Colonic mucosa (tissue), 4 donors: Measurements from ENCODE around the gene RNF166. TPM values are rescaled to one million over a fixed set of nuclear protein-coding genes. Genes with fewer than 3 reads are reported as not detected.

Source experiments
- DNase-seq: peaks from one replicate; pipeline ENCODE4 v3.0.0-alpha.2; 2020
- H3K27ac ChIP-seq: fragments of 200-600 bp; one replicate; pipeline ENCODE4 v1.8.0; 2021
- H3K27me3 ChIP-seq: fragments of 200-600 bp; one replicate; pipeline ENCODE4 v1.8.0; 2021
- H3K36me3 ChIP-seq: fragments of 200-600 bp; one replicate; pipeline ENCODE4 v1.8.0; 2021
- H3K4me1 ChIP-seq: fragments of 200-600 bp; one replicate; pipeline ENCODE4 v1.8.0; 2021; ENCODE audit warnings: mild to moderate bottlenecking
- H3K4me3 ChIP-seq: fragments of 200-600 bp; one replicate; pipeline ENCODE4 v1.8.0; 2021
- H3K9ac ChIP-seq, 2 donors: one replicate each; pipeline ENCODE4 v1.7.0; 2013; ENCODE audit warnings: control low read depth in 2 of 2, low read depth in 2 of 2, low read length in 2 of 2
- H3K9me3 ChIP-seq: fragments of 200-600 bp; one replicate; pipeline ENCODE4 v1.8.0; 2021
- intact Hi-C: fragments of 100-400 bp; cut with DNase I; formaldehyde crosslinking; loops from one replicate; pipeline ENCODE4 v1.14.1; 2022
- total RNA-seq, 2 donors: library from RNA; stranded (reverse); fragmentation: NEBNext Ultra II Directional in 1 of 2; extraction: Animal tissue kit (Norgen Biotek cat#: 25700) in 1 of 2; gene quantifications; one replicate each; pipeline ENCODE4 v1.2.1, GENCODE V29; 2021
- TF ChIP-seq, protein P1 (sequence below): fragments of 200-600 bp; IDR thresholded peaks from one replicate; pipeline ENCODE4 v1.8.0; 2022; ENCODE audit warnings: antibody characterized with exemption, mild to moderate bottlenecking
- donor health status: healthy.
- donor health status: DM: no; HTN: no; CAD: no.
- donor health status: DM: no; HTN: no; CAD: no.

The RNF166 gene
- total RNA-seq, 2 donors from 2014 or later: 9.2 to 9.3 TPM

DNA sequence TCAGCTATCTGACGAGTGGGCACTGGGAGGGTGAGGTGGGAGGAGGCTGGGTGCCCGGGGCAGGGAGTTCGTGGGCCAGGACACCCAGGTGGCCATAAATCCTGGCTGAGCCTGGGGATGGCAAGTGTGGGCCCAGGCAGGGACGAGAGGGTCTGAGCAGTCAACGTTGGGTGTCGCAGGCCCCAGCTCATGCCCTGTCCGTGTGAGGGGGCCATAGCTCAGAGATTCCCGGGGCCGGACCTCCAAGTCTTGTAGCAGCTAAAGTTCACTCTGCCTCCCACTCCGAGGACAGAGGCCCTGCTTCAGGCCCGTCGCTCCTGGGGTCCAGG lies 34.5 kb upstream of the RNF166 start:
- Histone ChIP-seq H3K9ac (no peak overlapping the region), H3K36me3 (no peaks in the 10 kb centered on the region), H3K27ac (no peak overlapping the region), H3K27me3 (no peaks in the 10 kb centered on the region), H3K9me3 (no peaks in the 10 kb centered on the region), H3K4me1 (peaks cover 9% of the 10 kb centered on the region), H3K4me3 (no peak overlapping the region)
- no peak for DNase-seq
- TF ChIP-seq, protein P1, sequence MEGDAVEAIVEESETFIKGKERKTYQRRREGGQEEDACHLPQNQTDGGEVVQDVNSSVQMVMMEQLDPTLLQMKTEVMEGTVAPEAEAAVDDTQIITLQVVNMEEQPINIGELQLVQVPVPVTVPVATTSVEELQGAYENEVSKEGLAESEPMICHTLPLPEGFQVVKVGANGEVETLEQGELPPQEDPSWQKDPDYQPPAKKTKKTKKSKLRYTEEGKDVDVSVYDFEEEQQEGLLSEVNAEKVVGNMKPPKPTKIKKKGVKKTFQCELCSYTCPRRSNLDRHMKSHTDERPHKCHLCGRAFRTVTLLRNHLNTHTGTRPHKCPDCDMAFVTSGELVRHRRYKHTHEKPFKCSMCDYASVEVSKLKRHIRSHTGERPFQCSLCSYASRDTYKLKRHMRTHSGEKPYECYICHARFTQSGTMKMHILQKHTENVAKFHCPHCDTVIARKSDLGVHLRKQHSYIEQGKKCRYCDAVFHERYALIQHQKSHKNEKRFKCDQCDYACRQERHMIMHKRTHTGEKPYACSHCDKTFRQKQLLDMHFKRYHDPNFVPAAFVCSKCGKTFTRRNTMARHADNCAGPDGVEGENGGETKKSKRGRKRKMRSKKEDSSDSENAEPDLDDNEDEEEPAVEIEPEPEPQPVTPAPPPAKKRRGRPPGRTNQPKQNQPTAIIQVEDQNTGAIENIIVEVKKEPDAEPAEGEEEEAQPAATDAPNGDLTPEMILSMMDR: no peak
- intact Hi-C loops: loop anchor here (10.0 kb wide), 1 partner anchor 424 kb away; no protein-coding TSS in a partner anchor

DNA sequence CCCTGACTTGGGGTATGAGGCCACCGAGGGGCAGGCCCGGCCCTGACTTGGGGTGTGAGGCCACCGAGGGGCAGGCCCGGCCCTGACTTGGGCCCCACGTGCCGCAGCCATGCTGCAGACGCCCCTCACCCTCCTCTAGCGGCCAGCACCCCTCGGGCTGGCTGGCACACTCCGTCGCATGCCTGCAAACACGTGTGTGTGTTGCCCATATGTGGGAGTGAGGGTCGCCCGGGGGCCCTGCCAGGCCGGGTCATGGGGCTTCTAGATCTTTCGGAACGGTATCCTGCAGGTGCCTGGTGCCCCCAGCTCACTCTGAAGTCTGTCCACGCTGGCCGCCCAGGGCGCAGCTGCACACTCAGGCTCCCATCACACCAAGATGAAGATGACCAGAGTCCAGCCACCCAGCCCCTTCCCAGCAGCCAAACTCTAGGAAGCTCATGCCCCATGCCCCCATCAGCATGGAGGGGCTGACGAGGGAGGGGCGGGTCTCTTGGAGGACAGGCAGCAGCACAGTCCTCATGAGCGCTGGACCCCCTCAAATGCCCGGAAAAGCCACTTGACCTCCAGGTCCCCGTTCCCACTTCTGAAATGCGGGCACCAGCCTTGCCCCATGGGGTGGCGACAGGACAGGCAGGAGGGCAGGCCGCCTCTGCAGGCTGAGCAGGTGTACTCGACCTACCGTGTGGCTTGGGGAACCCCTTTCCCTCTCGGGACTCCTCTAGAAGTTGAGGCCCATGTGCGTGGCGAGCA lies 33.9 kb upstream of the RNF166 start:
- no peak for DNase-seq
- intact Hi-C loops: loop anchor here (2.0 to 10.0 kb wide), 2 partner anchors 45 to 425 kb away; partner anchors contain the start of gene PIEZO1

DNA sequence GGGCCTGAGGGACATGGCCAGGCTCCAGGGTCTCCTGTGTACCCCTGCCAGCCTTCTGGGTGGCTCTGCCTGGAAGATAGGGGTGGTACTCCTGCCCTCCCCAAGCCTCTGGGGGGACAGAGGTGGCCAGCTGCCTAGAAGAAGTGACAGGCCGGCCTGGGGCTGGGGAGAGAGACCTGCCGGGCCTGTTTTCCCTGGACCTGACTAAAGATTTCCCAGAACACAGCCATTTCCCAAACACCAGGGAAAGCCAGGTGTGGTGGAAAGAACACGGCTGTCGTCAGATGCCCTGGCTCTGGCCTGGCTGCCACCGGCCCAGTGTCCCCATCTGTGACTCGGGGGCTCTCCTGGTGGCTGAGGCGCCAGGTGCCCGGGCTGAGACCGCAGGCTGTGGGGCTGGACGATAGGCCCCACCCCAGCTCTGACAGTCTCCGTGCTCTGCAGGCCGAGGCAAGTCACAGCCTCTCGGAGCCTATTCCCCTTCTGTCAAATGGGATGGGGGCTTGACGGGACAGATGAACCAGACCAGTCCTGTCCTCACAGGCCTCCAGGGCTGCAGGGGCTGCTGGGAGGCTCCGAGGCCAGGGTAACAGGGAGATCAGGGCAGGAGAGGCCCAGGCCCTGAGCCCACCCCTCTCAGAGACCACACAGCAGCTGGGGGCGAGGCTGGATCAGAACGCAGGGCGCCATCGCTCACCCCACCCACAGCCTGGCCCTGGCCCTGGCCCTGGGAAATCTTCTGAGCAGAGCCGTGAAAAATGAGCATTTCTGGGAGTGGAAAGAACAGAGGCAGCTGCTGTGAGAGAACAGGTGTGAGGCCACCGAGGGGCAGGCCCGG lies 33.1 kb upstream of the RNF166 start:
- TF ChIP-seq, protein P1: no peak
- Histone ChIP-seq H3K4me3 (no peak overlapping the region), H3K9ac (no peak overlapping the region), H3K27me3 (no peaks in the 10 kb centered on the region), H3K36me3 (no peaks in the 10 kb centered on the region), H3K9me3 (no peaks in the 10 kb centered on the region), H3K4me1 (peaks cover 8% of the 10 kb centered on the region), H3K27ac (no peak overlapping the region)
- DNase-seq: no peak
- intact Hi-C loops: loop anchor here (2.0 kb wide), 1 partner anchor 45 kb away; the partner anchor contains the start of gene PIEZO1

More for the DNA sequence above, 33.9 kb upstream of the RNF166 start:
- TF ChIP-seq, protein P1: no peak
- Histone ChIP-seq H3K4me3 (no peak overlapping the region), H3K9me3 (no peaks in the 10 kb centered on the region), H3K36me3 (no peaks in the 10 kb centered on the region), H3K27ac (no peak overlapping the region), H3K27me3 (no peaks in the 10 kb centered on the region), H3K9ac (no peak overlapping the region), H3K4me1 (peaks cover 9% of the 10 kb centered on the region)

DNA sequence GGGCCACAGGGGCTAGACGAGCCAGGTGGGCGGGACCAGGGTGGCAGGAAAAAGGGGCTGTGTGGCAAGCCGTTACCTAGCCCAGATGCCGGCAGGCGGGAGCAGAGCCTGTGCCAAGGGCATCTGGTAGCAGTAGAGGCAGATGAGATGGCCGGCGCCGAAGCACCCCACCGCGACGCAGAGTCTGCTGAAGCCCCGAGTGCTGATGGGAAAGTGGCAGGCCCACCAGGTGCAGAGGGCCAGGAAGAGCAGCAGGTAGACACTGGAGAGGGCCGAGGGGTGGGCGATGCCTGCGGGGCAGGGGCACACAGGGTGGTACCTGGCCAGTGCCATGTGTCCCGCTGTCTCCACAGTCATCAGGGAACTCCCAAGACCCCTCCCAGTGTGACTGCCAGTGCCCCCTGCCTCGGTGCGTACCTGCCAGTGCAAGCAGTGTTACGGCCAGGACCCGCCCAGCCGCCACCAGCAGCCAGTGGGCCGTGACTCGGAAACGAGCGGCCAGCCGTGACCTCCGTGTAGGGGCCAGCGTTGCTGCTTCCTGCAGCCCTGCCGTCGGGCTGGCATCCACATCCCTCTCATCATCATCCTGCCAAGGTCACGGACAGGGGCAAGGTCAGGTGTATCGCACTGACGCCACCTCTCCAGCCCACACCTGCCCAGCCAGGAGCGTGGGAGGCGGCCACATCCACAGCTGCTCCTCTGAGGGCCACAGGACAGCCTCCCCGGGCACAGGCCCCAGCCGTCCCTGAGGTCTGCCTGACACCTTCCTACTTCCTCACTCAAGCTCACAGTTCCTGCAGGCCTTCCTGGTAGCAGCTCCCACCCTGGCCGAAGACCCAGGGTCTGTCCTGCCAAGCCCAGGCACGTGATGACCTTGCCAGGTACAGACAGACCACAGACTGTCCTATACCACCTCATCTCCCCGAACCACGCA lies 32.2 kb upstream of the RNF166 start:
- no peaks in the 10 kb centered on the region for H3K36me3 ChIP-seq
- no peaks in the 10 kb centered on the region for H3K9me3 ChIP-seq
- no peak overlapping the region for H3K4me3 ChIP-seq
- H3K4me1 ChIP-seq: no peaks in the 10 kb centered on the region
- DNase-seq: no peak
- TF ChIP-seq, protein P1: no peak
- no peak overlapping the region for H3K27ac ChIP-seq
- H3K9ac ChIP-seq: no peak overlapping the region
- intact Hi-C loops: loop anchor here (2.0 kb wide), 1 partner anchor 46 kb away; the partner anchor contains the start of gene PIEZO1
- no peaks in the 10 kb centered on the region for H3K27me3 ChIP-seq
